ENCODE data around the gene AKAP6.

The AKAP6 gene

DNA sequence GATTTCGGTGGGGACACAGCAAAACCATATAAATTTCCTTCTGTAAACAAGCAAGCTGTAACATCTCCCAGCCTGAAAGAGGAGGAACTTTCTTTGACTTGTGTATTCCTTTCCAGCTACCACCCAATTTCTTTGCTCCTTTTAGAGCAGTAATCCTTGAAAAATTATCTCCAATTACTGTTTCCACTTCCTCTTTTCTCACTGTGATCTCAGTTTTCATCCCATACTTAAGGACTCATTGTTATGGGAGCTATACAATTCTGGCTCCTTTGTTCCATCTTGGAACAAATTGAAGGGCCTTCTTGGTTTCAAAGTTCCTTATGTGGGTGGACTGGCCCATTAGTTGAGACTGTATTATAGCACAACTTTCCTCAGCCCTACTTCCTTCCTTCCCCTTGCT is 152.6 kb downstream of the AKAP6 start:
- no peak for DNase-seq (ENCODE audit: low read depth in 3 of 3)

DNA sequence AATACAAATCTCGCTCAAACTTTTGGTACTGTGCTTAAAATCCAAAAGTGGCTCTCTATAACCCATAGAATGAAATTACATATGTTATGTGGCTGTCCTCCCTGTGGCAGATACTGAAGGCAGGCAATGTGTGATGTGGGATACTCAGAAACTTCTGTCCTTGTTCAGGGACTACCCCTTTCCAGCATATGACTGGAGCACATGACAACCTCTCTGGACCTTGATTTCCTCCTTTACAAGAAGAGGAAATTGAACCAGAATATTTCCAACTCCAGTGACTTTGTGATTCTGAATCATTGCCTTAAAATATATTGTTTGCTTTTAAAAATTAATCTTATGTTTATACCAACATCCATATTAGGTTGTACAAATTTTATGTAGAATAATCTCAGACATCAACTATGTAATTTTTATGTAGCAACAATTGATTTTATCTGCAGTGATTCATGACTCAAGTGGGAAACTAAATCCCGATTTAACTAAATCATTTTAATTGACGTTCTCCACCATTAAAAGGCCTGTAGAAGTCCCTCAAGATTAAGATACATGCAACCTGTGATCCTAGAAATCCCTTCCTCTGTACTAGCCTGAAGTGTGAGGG is 162.4 kb downstream of the AKAP6 start:
- no peak for DNase-seq (ENCODE audit: low read depth in 3 of 3)

DNA sequence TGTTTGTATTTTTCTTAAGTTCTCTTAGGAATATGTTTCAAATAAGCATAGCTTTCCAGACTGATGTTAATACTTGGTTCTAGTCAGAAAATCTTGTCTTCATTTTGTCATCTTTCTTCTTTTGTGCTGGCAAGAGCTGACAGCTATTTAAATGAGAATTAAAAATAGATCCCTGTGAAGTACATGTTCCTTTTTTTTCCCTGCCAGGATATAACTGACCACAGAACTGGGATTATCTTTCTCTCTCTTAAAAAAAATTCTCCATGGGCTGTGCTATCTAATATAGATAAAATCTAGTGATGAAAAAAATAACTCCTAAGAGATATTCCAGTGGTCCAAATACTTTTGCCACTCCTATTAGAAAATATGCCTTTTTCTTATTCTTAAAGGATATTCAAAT is 163.4 kb downstream of the AKAP6 start:
- no peak for DNase-seq (ENCODE audit: low read depth in 3 of 3)

DNA sequence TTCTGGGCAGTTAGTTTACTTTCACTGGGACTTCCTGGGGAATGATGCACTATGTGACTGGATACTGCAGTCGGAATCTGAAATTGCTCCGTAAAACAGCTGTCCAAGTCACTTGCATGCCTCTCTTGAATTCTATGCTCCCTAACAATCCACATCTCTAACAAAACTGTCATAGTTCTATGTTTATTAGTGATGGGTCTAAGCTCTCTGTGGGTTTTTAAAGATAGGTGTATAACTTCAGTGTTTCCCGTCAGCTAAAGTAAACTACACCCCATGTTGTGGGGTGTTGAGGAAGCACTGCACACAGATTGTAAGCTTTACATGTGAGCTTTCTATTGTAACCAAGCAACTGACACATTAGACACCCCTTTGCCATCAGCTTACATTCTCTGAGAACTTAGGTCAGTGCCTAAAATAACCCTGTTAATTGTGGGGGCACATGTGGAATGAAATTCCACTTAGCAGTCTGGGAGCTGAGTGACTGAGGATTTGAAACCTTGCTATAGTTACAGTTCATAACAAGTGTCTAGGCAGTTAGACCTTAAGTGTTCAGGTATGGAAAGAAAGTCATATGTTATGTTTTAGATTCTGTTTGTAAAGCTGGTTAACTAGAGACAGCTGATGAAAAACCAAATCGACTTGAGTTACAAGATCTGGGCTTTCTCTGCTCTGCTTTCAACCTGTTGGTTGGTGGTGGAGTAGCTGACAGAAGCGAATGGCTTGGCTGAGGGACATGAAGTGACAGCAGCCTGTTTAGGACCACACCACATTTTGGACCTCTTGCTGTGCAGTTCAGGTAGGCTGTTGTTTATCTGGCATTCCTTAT is 165.7 kb downstream of the AKAP6 start:
- DNase-seq (ENCODE audit: low read depth in 3 of 3) = no peak

DNA sequence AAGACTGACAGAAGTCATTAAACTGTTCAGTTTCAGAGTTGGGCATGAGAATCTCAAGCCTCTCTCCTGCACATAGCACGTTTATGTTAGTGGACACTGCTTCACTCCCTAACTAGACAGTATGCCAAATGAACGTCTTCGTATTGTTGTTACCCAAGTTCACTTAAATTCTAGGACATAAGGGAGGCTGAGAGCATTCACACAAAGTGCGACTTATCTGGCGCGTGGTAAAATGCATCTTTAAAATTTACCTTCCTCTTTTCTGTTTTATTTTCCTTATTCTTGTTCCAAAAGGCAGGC is 166.3 kb downstream of the AKAP6 start:
- no peak for DNase-seq (ENCODE audit: low read depth in 3 of 3)

DNA sequence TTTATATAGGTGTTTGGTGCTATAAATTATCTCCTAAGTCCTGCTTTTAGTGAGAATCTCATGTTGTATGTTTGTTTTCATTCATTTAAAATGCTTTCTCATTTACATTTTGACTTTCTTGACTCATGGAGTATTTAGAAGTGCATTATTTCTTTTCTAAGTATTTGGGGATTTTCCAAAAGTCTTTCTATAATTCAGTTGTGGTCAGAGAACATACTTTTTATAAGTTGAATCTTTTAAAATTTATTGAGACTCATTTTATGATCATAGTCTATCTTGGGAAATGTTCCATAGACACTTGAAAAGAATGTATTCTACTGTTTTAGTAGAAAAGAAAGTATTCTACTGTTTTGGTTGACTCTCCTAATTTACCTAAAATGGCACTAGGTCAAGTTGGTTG is 168.2 kb downstream of the AKAP6 start:
- DNase-seq (ENCODE audit: low read depth in 3 of 3) = no peak

DNA sequence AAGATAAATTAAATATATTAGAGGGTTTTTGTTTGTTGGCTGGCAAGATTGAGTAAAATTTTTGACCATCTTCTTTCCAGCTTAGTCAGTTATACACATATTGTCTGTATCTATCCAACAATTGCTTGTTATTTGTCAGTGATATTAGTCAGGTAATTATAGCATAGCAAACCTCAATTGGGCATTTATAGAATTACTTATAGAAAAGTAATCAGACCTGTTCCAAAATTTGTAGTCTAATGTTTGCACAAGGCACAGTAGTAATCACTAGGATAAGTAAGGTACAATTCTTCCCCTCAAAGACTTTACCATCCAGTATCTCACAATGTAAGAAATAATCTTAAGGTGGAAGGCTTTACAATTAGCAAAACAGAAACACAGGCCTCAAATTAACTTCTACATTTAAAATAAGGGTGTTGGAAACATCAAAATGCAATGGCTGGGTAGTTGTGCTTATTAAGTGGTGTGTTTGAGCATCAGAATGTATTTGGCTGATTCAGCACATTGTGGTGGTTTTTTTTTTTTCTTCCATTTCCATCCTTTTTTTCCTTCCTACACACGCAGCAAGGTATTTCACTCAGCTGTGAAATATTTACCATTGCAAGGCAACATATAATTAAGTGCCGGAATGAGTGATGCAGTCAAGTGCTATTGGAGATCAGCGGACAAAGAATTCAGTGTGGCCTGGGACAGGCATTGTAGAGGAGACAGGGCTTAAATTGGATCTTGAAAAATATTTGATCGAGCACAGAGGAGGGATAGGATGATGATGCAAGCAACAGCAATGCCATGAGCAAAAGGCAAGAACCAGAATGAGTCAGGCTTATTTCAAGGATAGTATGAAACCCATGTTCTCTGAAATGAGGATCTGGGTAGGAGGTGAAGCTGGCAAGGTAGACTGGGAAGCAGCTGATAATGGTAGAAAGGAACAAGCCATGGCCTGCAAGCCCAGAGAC is 178.2 kb downstream of the AKAP6 start:
- DNase-seq (ENCODE audit: low read depth in 3 of 3) = no peak

DNA sequence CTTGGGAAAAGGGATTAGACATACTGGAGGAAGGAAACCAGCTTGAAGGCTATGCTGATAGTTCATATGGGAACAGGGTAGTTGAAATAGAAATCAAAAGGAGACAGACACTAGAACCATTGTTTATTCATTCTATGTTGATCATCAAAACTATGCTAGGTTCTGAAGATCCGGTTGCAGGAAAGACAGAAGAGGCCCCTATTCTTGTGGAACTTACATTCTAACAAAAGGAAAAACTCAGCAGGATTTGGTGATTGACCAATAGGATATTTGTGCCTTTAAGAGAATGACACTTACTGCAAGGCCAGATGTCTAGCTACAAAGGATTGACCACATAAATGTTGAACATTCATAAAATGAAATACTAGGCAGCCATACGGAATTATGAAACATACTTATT is 179.2 kb downstream of the AKAP6 start:
- no peak for DNase-seq (ENCODE audit: low read depth in 3 of 3)

DNA sequence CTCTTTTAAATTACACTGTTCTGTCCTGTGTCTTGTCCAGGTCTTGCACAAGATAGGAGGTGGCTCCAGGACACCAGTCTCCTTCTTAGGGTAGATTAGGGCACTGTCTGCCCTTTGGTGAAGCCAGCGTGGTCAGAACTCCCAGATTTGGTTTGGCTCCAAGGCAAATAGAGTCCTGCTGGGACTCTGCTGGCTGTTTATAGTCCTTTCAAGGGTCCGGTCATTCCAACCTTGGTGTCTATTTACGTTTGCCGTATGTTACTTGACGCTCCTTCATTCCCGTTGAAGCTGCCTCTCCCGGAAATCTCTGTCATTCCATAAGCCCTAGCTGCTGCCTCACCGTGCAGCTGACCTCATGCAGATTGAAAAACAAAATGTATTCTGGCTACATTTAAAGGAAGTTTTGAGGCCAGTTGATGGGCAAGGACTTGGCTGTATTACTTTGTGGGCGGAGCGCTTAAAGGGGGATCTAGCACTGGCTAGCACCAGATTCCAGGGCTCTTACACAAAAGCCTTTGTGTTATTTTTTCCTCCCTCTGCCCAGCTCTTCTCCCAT is 180.6 kb downstream of the AKAP6 start:
- no peak for DNase-seq (ENCODE audit: low read depth in 3 of 3)

DNA sequence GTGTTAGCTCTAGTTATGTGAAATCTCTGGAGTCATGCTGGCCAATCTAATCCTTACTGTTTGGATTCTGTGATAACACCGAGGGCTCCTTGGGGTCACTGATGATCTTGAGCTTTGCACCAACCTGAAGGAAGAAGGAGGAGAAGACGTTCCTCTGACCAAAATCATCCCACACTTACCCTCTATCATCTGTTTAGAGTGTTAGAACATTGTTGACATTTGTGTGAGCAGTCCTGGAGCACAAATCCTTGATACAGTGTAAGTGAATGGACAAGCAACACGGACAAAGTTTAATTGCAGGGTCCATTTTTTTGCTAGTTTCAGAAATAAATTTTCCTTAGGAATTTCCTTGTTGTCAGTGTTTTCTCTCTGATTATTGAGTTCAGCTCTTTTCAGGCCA is 181.7 kb downstream of the AKAP6 start:
- DNase-seq (ENCODE audit: low read depth in 3 of 3) = no peak

DNA sequence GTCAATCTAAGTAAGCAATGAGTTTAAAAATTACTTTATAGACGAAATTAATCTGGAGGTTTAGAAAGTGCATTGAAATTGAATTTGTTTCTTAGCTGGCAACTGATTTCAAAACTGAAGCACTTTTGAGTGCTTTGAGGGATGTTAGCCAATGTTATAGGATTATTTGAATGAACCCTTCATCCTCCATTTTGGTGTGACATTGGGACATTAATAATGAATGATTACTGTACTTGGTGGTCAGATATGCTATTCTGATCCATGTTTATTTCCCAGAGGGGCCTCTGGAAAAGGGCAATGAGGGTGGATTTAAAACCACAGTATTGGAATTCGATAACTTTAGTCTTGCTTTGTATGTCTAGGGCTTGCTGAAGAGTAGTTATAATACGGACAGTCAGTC is 183.2 kb downstream of the AKAP6 start:
- DNase-seq (ENCODE audit: low read depth in 3 of 3) = no peak

DNA sequence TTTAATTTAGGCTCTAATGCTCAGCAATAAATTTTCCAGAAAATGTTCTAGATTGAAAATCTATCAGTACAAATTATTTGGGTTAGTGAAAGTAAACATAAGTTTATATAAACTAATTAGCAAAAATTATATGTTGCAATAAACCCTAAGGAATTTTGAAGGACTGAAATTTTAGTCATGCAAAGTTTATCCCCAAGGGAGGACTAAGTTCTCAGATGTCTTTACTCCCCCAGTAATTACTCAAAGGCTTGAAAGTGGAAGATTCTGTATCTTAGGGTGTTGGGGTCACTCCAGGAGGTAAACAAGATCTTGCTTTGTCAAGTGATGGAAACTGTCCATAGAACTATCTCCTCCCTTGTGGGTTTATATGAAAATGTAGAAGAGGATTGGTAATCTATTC is 183.7 kb downstream of the AKAP6 start:
- no peak for DNase-seq (ENCODE audit: low read depth in 3 of 3)

DNA sequence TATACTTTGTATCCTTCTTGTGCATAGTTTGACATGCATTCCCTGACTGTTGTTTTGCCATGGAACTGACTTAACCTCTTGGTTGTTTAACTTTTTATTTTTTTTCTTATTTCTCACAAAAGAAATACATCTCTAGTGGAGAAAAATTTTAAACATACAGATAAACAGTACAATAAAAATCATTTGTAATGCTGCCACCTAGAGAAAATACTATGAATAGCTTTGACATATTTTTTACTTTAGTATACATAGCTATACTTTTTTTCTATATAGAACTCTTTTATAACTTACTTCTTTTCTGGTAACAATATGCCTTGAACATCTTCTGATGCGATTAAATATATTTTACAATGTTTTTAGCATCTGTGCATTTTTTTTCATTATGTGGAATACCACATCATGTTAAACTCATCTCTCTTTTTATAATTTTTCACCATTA is 184.5 kb downstream of the AKAP6 start:
- DNase-seq (ENCODE audit: low read depth in 3 of 3) = no peak

DNA sequence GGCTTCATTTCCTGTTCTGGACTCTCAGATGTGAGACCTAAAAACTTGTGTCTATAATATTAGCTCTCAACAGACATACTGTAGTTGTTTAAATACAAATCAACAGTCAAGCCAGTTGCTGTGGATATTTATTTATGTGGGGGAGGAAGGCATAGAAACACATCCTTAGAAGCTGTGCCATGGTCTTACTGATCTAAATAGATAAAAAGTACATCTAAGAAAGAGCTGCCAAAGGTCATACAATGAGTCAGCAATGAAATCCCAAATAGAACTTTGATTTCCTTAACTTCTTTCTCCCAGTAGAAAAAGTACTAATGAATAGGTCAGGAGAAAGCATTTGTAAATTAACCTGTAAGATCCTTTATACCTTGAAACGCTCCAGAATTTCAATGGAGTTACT is 185.1 kb downstream of the AKAP6 start:
- no peak for DNase-seq (ENCODE audit: low read depth in 3 of 3)

DNA sequence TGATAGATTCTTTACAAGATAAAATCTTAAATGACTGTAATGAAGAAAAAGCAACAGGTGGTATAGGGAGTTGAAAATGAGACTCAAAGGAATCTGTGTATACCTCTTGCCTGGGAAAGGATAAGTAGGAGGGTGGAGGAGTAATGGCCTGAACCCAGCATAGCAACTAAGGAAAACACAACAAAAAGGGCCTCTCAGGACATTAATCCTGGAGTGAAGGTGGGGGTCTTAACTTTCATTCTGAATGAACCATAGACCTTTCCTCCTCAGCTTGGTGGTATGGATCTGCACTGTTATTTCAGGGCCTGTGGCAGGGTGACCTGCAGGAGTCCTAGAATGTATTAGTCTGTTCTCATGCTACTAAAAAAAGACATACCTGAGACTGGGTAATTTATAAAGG is 185.6 kb downstream of the AKAP6 start:
- no peak for DNase-seq (ENCODE audit: low read depth in 3 of 3)

DNA sequence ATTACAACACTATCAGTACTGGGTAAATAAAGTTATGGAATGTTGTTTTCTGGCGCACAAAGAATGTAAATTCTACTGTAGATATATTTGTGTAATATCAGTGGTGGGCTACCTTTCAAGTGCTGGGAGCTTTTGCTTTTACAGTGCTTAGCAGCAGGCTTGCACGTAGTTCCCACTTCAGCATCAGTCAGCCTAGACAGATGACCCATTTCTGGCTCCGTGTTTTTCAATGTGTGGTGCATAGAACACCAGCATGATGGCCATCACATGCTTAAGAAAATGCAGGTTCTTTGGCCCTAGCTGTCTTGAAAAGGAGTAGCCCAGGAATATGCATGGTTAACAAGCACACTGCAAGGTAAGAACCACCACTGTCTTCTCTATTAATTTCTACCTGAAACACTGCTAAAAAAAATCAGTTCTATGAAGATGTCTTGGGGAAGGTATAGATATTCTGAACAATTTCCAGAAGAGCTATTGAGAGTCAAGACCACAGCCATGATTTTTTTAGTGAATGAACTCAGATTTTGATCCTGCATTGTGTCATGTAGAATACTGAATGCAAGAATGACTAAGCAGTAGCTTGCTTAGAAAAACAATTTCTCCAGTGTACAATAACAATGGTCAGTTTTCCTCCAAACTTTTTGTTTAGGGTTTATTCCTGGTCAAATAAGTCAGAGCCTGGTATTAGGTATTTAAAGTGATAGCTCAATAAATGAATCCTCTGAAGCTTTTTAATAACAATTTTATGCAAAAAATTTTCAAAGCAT is 195.7 kb downstream of the AKAP6 start:
- no peak for DNase-seq (ENCODE audit: low read depth in 3 of 3)

DNA sequence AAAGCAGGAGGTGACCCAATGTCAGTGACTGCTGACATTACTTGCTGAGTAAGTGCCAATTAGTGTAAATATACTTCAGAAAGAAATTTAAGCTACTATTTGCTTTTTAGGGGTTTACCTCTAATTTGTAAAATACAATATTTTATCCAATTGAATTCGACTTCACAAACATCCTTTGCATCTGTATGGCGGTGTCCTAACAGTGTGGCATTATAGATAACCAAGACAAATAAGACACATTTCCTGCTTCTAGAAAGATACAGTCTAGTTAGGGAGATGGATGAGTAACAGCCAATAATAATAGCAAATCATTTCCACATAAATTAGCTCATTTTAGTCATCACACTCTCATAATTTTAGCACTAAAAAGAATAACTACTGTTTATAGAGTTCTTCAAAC is 196.5 kb downstream of the AKAP6 start:
- no peak for DNase-seq (ENCODE audit: low read depth in 3 of 3)

DNA sequence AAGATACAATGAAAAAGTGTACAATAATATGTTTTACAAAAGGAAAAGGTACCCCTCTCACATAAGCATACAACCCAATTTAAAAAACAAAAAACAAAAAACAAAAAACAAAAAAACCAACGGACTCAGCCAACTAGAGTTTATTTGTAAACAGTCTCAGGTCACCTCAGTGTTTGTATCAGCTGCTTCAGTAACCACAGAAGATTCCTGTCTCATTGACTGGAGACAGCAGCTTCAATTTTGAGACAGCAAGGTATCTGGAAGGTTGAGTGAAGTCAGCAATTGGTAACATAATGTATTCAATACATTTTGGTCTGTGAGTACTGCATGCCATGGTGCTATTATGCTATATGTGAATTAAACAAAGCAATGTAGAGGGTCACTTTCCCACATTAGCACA is 201.7 kb downstream of the AKAP6 start:
- no peak for DNase-seq (ENCODE audit: low read depth in 3 of 3)

DNA sequence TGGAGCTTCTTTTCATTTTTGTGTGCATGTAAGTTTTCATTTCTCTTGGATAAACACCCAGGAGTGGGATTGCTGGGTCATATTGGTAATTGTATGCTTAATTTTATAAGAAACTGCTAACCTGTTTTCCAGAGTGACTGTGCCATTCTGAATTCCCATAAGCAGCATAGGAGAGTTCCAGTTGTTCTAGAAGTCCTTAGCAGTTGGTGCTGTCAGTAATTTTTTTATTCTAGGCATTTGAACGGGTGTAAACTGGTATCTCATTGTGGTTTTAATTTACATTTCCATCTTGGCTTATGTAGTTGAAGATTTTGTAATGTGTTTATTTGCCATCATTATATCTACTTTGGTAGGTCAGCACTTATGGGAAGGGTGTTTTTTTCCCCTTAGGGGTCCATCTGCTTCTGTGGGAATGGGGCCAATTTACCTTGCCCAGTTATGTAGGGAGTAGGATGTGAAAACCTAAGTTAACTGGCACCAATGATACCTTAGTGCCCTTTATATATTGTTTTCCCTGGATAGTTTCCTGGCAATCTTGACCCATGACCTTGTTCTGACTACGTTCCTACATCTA is 202.9 kb downstream of the AKAP6 start:
- DNase-seq (ENCODE audit: low read depth in 3 of 3) = no peak

DNA sequence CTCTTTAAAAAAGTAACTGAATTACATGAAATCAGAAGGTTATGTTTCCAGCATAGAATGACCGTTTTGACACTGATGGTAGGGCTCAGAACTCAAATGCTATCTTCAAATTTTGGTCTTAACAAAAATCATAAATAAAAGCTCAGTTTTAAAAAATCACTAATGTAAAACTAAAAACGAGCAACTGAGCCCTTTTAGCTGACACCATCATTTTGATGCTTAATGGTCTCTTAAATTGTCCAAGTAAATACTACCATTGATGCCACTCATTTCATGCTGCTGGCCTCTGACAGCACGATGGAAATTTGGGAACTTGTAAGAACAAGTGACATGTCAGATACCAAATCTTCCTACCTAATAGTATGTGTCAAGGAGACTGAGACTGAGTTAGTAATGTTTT is 205.0 kb downstream of the AKAP6 start:
- no peak for DNase-seq (ENCODE audit: low read depth in 3 of 3)

DNA sequence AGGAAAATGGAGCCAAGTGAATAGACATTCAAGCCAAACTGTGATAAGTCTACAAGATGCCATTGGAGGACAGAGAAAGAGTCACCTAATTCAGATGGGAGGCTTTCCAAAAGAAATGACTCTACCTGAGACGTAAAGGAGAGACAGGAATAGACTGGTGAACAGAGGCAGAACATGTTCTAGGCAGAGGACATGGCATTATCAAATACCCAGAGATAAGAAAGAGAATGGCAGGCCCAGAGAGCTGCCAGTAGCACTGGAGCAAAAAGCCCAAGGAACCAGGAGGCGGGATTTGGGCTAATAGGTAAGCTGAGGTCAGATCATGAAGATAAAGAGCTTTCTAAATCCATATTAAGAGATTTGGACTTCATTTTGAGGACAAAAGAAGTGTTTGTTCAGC is 207.1 kb downstream of the AKAP6 start:
- no peak for DNase-seq (ENCODE audit: low read depth in 3 of 3)
